Neuronal stem cell (in vitro differentiated cells): ENCODE measurements around the gene GALNTL6.

Experiments
- DNase-seq: peaks from one replicate; pipeline ENCODE4 v3.0.0-alpha.2; 2013; ENCODE audit warnings: low spot score
- H2AFZ ChIP-seq: one replicate; pipeline ENCODE4 v1.6.1; 2013; ENCODE audit warnings: mild to moderate bottlenecking, low read length, inconsistent platforms
- H2AK5ac ChIP-seq: 2 replicates; pipeline ENCODE4 v1.6.1; 2013; ENCODE audit warnings: low read depth, mild to moderate bottlenecking, inconsistent platforms, low read length, moderate library complexity, mixed read lengths
- H2BK120ac ChIP-seq: 2 replicates; pipeline ENCODE4 v1.6.1; 2013; ENCODE audit warnings: low read depth, mild to moderate bottlenecking, inconsistent platforms, low read length, moderate library complexity, mixed read lengths
- H2BK12ac ChIP-seq: one replicate; pipeline ENCODE4 v1.6.1; 2013; ENCODE audit warnings: low read length, inconsistent platforms
- H2BK15ac ChIP-seq: 2 replicates; pipeline ENCODE4 v1.6.1; 2013; ENCODE audit warnings: mild to moderate bottlenecking, low read length, inconsistent platforms, mixed read lengths
- H2BK5ac ChIP-seq: one replicate; pipeline ENCODE4 v1.6.1; 2013; ENCODE audit warnings: inconsistent platforms, mild to moderate bottlenecking, low read length, moderate library complexity
- H3K14ac ChIP-seq: one replicate; pipeline ENCODE4 v1.6.1; 2013; ENCODE audit warnings: low read length, inconsistent platforms
- H3K18ac ChIP-seq: 2 replicates; pipeline ENCODE4 v1.6.1; 2013; ENCODE audit warnings: low read length, inconsistent platforms
- H3K23ac ChIP-seq: 2 replicates; pipeline ENCODE4 v1.6.1; 2013; ENCODE audit warnings: low read depth, mild to moderate bottlenecking, mixed read lengths, low read length, inconsistent platforms; ENCODE audit not compliant: poor library complexity
- H3K27ac ChIP-seq: replicated peaks from 3 replicates; pipeline ENCODE4 v1.5.1; 2013; ENCODE audit warnings: low read length, inconsistent platforms
- H3K27me3 ChIP-seq, 3 experiments: 2 replicates each; pipeline ENCODE4 v1.6.1; 2013; ENCODE audit warnings: low read length in 3 of 3, mild to moderate bottlenecking in 2 of 3, inconsistent platforms in 1 of 3, low read depth in 1 of 3, mixed read lengths in 1 of 3, moderate library complexity in 1 of 3; ENCODE audit not compliant: control insufficient read depth in 3 of 3, insufficient read depth in 3 of 3
- H3K36me3 ChIP-seq, 2 donors: replicated peaks in 1 of 2; 2 replicates each; pipeline ENCODE4 v1.6.1; 2013; ENCODE audit warnings: low read length in 2 of 2; ENCODE audit not compliant: control insufficient read depth in 2 of 2, insufficient read depth in 2 of 2
- H3K4ac ChIP-seq: 2 replicates; pipeline ENCODE4 v1.6.1; 2013; ENCODE audit warnings: inconsistent platforms, mild to moderate bottlenecking, low read length, moderate library complexity
- H3K4me1 ChIP-seq, 2 donors: 1 replicate in 1 of 2; 2 replicates in 1 of 2; pipeline ENCODE4 v1.6.1; 2013; ENCODE audit warnings: low read length in 2 of 2, low read depth in 1 of 2; ENCODE audit not compliant: control insufficient read depth in 2 of 2, insufficient read depth in 1 of 2
- H3K4me2 ChIP-seq: one replicate; pipeline ENCODE4 v1.6.1; 2013; ENCODE audit warnings: mild to moderate bottlenecking, low read length, inconsistent platforms; ENCODE audit not compliant: insufficient read depth, poor library complexity, severe bottlenecking
- H3K4me3 ChIP-seq, 2 donors: 2 replicates each; pipeline ENCODE4 v1.5.1; 2013; ENCODE audit warnings: low read length in 2 of 2, mild to moderate bottlenecking in 2 of 2, inconsistent platforms in 1 of 2, moderate library complexity in 1 of 2
- H3K79me1 ChIP-seq: one replicate; pipeline ENCODE4 v1.6.1; 2013; ENCODE audit warnings: low read depth, mild to moderate bottlenecking, inconsistent platforms, low read length, moderate library complexity
- H3K9ac ChIP-seq: one replicate; pipeline ENCODE4 v1.6.1; 2013; ENCODE audit warnings: mild to moderate bottlenecking, low read depth, low read length, inconsistent platforms; ENCODE audit not compliant: poor library complexity
- H3K9me3 ChIP-seq, 2 donors: replicated peaks in 1 of 2; 2 replicates each; pipeline versions ENCODE3 to v1.6.1; 2013; ENCODE audit warnings: low read length in 2 of 2, mild to moderate bottlenecking in 2 of 2, inconsistent platforms in 1 of 2, low read depth in 1 of 2, mixed read lengths in 1 of 2, moderate library complexity in 1 of 2; ENCODE audit not compliant: control insufficient read depth in 2 of 2, insufficient read depth in 1 of 2
- H4K8ac ChIP-seq: one replicate; pipeline ENCODE4 v1.6.1; 2013; ENCODE audit warnings: low read depth, mild to moderate bottlenecking, inconsistent platforms, low read length, moderate library complexity
- H4K91ac ChIP-seq: one replicate; pipeline ENCODE4 v1.6.1; 2013; ENCODE audit warnings: low read length, low read depth, mild to moderate bottlenecking, inconsistent platforms; ENCODE audit not compliant: poor library complexity
- WGBS, 2 donors: extraction: QIAGEN DNeasy Blood & Tissue Kit; methylation state at CpG; one replicate each; pipeline ENCODE4 v1.1.7; 2013; ENCODE audit warnings: missing lambda C conversion rate in 2 of 2, mixed read lengths in 1 of 2; ENCODE audit not compliant: insufficient read length in 2 of 2, insufficient replicate concordance in 1 of 2; ENCODE audit errors: extremely low coverage in 2 of 2; 5-methylcytosine and 5-hydroxymethylcytosine counted together

GALNTL6 gene

DNA sequence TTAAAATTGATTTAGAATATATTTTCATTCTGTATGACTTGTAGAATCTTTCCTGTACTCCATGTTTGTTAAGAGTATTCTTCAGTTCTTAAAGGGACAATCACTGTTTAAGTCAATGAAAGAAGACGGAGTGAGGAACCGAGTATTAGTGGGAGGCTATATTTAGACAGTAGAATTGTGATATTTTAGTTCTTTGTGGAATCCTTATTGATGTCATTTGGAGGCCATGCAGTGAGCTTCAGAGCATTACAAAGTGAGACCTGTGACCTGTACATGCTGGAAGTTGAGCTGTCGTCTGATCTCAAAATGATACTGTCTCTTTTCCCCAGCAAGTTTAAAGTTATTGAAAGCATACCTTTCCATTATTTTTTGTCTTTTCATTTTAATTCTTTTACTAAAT lies 394.7 kb downstream of the GALNTL6 start:
- no peak overlapping the region for H3K4me2 ChIP-seq

DNA sequence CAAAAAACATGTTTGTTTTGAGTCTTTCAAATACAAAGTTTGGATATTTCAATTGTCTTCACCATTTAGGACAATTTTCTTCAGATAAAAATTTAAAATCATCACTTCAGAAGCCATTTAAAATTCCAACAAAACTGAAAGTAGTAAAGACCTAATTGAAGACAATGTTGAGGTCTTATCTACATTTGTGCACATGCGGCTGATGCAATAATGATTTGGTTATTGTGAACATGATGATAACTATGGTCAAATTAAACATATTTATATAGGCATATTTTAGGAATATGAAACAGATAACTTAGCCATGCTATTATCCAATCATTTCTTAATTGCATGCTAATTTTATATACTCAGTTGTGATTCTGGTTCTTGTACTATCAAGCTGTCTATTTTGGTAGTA lies 407.5 kb downstream of the GALNTL6 start:
- Histone ChIP-seq H2BK120ac (no peak overlapping the region), H2BK12ac (no peak overlapping the region), H3K79me1 (no peaks in the 10 kb centered on the region), H3K4me1 (no peaks in the 10 kb centered on the region), H3K23ac (no peak overlapping the region), H4K8ac (no peak overlapping the region), H2AK5ac (no peak overlapping the region), H3K14ac (no peak overlapping the region), H3K18ac (no peak overlapping the region), H3K36me3 (no peaks in the 10 kb centered on the region), H3K27me3 (no peaks in the 10 kb centered on the region), H2AFZ (no peak overlapping the region), H3K9me3 (no peaks in the 10 kb centered on the region), H3K27ac (no peak overlapping the region), H3K9ac (no peak overlapping the region), H3K4me2 (no peak overlapping the region), H3K4ac (no peak overlapping the region), H3K4me3 (no peak overlapping the region), H2BK15ac (no peak overlapping the region), H2BK5ac (no peak overlapping the region), H4K91ac (no peak overlapping the region)
- DNase-seq: no peak
- WGBS, 2 donors: no CpG with 5 or more reads among the region's 1 CpG

More for the DNA sequence above, 394.7 kb downstream of the GALNTL6 start:
- no peaks in the 10 kb centered on the region for H3K4me1 ChIP-seq
- H3K23ac ChIP-seq: no peak overlapping the region
- WGBS, 2 donors: no CpG with 5 or more reads among the region's 3 CpGs
- H3K36me3 ChIP-seq: no peaks in the 10 kb centered on the region
- H3K14ac ChIP-seq: no peak overlapping the region
- no peak overlapping the region for H4K91ac ChIP-seq
- no peak overlapping the region for H2AK5ac ChIP-seq
- no peaks in the 10 kb centered on the region for H3K9me3 ChIP-seq
- H2AFZ ChIP-seq: no peak overlapping the region
- H4K8ac ChIP-seq: no peak overlapping the region
- no peak overlapping the region for H2BK15ac ChIP-seq
- H2BK120ac ChIP-seq: no peak overlapping the region
- no peak overlapping the region for H3K18ac ChIP-seq
- no peaks in the 10 kb centered on the region for H3K27me3 ChIP-seq
- no peak overlapping the region for H3K27ac ChIP-seq
- no peak overlapping the region for H3K9ac ChIP-seq
- no peak overlapping the region for H3K4me3 ChIP-seq
- no peak overlapping the region for H2BK12ac ChIP-seq
- no peak overlapping the region for H2BK5ac ChIP-seq
- H3K79me1 ChIP-seq: no peaks in the 10 kb centered on the region
- no peak for DNase-seq
- no peak overlapping the region for H3K4ac ChIP-seq

GRCh38 chr4:172225457-172225856 lies 412.3 kb downstream of the GALNTL6 start:
- Histone ChIP-seq H2AFZ (no peak overlapping the region), H2BK15ac (no peak overlapping the region), H4K8ac (no peak overlapping the region), H3K79me1 (no peaks in the 10 kb centered on the region), H3K23ac (no peak overlapping the region), H2BK12ac (no peak overlapping the region), H3K4me3 (no peak overlapping the region), H4K91ac (no peak overlapping the region), H3K27me3 (no peaks in the 10 kb centered on the region), H3K4me2 (no peak overlapping the region), H2AK5ac (no peak overlapping the region), H3K4ac (no peak overlapping the region), H2BK5ac (no peak overlapping the region), H3K9me3 (no peaks in the 10 kb centered on the region), H3K9ac (no peak overlapping the region), H3K18ac (no peak overlapping the region), H3K4me1 (no peaks in the 10 kb centered on the region), H3K36me3 (no peaks in the 10 kb centered on the region), H3K14ac (no peak overlapping the region), H3K27ac (no peak overlapping the region), H2BK120ac (no peak overlapping the region)
- no peak for DNase-seq
- no CpG with 5 or more reads among the region's 5 CpGs for WGBS, 2 donors

DNA sequence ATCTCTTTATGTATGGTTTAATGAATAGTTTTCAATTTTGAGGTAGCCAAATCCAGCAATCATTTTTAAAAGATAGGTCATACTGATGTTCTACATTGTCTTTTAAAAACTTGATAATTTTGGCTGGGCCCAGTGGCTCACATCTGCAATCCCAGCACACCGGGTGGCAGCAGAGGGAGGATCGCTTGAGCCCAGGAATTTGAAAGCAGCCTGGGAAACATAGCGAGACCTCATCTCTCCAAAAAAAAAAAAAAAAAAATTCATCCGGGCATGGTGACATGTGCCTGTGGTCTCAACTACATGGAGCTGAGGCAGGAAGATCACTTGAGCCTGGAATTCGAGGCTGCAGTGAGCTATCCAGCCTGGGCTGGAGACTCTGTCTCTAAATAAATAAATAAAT lies 419.8 kb downstream of the GALNTL6 start:
- Histone ChIP-seq H3K27ac (no peak overlapping the region), H3K4me3 (no peak overlapping the region), H2BK5ac (no peak overlapping the region), H2BK120ac (no peak overlapping the region), H2AFZ (no peak overlapping the region), H3K36me3 (no peaks in the 10 kb centered on the region), H2BK15ac (no peak overlapping the region), H3K4me2 (no peak overlapping the region), H3K9me3 (no peaks in the 10 kb centered on the region), H3K9ac (no peak overlapping the region), H2AK5ac (no peak overlapping the region), H3K18ac (no peak overlapping the region), H4K91ac (no peak overlapping the region), H3K14ac (no peak overlapping the region), H3K4me1 (no peaks in the 10 kb centered on the region), H3K79me1 (no peaks in the 10 kb centered on the region), H2BK12ac (no peak overlapping the region), H4K8ac (no peak overlapping the region), H3K27me3 (no peaks in the 10 kb centered on the region), H3K4ac (no peak overlapping the region), H3K23ac (no peak overlapping the region)
- peak; percentile 6 for DNase-seq
- no CpG with 5 or more reads among the region's 5 CpGs for WGBS, 2 donors
